Measurements from ENCODE around the gene HMX1. TPM values are rescaled to one million over a fixed set of nuclear protein-coding genes. Genes with fewer than 3 reads are reported as not detected.

Gene HMX1
- total RNA-seq, 4 donors from 2014 or later = 0.19 TPM; not detected in 3

DNA sequence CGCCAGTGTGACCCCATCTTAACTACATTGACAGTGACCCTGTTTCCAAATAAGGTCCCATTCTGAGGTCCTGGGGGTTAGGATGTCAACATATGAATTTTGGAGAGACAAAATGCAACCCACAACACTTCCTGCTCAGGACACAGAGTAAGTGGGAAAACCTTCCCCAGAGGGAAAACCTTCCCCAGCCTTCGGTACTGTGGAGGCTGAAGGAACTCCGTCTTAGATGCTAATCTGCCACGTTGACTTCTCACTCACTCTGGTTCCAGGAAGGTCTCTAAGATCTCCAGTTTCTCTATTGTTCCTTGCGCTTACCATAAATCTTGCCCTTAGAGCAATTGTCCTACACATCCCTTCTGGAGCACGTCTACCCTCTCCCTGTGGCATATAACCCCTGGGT lies 29.7 kb upstream of the HMX1 start:
- 88 to 92% methylated on average over 5 of the region's 6 CpGs for WGBS, 2 donors
- Histone ChIP-seq H3K4me1 (peaks cover 0 to 16% (median 6%) of the 10 kb centered on the region in 3 donors), H3K27ac (no peak overlapping the region), H3K9me3 (peaks cover 0 to 30% (median 19%) of the 10 kb centered on the region in 3 donors), H3K27me3 (peaks cover 0 to 79% (median 0%) of the 10 kb centered on the region in 4 donors), H3K36me3 (no peaks in the 10 kb centered on the region), H3K4me3 (no peak overlapping the region)
- TF ChIP-seq, protein P1, sequence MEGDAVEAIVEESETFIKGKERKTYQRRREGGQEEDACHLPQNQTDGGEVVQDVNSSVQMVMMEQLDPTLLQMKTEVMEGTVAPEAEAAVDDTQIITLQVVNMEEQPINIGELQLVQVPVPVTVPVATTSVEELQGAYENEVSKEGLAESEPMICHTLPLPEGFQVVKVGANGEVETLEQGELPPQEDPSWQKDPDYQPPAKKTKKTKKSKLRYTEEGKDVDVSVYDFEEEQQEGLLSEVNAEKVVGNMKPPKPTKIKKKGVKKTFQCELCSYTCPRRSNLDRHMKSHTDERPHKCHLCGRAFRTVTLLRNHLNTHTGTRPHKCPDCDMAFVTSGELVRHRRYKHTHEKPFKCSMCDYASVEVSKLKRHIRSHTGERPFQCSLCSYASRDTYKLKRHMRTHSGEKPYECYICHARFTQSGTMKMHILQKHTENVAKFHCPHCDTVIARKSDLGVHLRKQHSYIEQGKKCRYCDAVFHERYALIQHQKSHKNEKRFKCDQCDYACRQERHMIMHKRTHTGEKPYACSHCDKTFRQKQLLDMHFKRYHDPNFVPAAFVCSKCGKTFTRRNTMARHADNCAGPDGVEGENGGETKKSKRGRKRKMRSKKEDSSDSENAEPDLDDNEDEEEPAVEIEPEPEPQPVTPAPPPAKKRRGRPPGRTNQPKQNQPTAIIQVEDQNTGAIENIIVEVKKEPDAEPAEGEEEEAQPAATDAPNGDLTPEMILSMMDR (IDR thresholded peaks at IDR 0.05) = no peak
- intact Hi-C loops (cut with DNase I) = no loop called here
- no peak for DNase-seq

DNA sequence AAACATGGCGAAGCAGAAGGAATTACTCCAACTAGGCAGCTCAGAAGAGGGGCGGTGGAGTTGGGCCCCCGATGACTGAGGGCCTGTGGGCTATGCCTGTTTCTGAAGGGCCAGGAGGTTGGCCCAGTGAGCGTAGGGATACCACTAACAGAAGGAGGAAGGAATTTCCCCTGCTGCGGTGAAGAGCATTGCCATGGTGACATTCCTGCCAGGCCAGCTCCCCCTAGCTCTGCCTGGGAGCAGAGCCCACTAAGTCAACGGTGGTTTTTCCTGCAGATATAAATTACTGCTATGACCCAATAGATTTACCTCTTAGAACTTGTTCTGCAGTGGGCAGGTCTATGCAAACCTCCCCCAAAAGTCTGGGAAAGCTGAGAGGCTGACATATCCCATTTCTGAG lies 28.9 kb upstream of the HMX1 start:
- peaks cover 0 to 79% (median 0%) of the 10 kb centered on the region in 4 donors for H3K27me3 ChIP-seq
- H3K4me3 ChIP-seq = no peak overlapping the region
- no peaks in the 10 kb centered on the region for H3K36me3 ChIP-seq
- 89 to 97% methylated on average over 5 to 6 of the region's 6 CpGs for WGBS, 2 donors
- H3K4me1 ChIP-seq = peaks cover 0 to 16% (median 6%) of the 10 kb centered on the region in 3 donors
- no peak for TF ChIP-seq POLR2A (IDR thresholded peaks at IDR 0.05)
- TF ChIP-seq, protein P1 (IDR thresholded peaks at IDR 0.05) = no peak
- no peak for DNase-seq
- intact Hi-C loops (cut with DNase I) = no loop called here
- peaks cover 0 to 30% (median 19%) of the 10 kb centered on the region in 3 donors for H3K9me3 ChIP-seq
- no peak overlapping the region for H3K27ac ChIP-seq

DNA sequence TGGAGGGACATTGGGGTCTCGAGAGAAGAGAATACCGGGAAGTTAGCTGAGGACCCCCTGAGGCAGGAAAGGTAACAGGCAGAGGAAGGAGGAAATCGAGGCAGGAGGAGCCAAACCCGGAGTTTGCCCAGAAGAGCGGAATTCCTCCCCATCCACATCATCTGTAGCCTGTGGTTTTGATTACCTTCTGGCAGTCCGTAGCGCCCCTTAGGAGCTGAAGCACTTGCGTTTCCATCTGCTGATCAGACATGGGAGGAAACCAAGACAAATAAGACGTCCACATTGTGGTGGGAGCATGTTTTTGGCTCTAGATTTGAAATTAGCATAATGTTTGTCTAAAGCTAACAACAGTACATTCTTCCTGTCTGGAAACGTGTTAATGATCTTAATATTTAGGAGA lies 26.8 kb upstream of the HMX1 start:
- H3K36me3 ChIP-seq = no peaks in the 10 kb centered on the region
- peaks cover 0 to 30% (median 19%) of the 10 kb centered on the region in 3 donors for H3K9me3 ChIP-seq
- intact Hi-C loops (cut with DNase I) = no loop called here
- TF ChIP-seq POLR2A (IDR thresholded peaks at IDR 0.05) = no peak
- TF ChIP-seq, protein P1 (IDR thresholded peaks at IDR 0.05) = no peak
- 40 to 42% methylated on average over 10 of the region's 10 CpGs for WGBS, 2 donors
- peaks cover 5 to 79% (median 10%) of the 10 kb centered on the region in 4 donors for H3K27me3 ChIP-seq
- H3K4me3 ChIP-seq = no peak overlapping the region
- no peak overlapping the region for H3K27ac ChIP-seq
- no peak for DNase-seq
- peaks cover 6 to 28% (median 9%) of the 10 kb centered on the region in 3 donors for H3K4me1 ChIP-seq

DNA sequence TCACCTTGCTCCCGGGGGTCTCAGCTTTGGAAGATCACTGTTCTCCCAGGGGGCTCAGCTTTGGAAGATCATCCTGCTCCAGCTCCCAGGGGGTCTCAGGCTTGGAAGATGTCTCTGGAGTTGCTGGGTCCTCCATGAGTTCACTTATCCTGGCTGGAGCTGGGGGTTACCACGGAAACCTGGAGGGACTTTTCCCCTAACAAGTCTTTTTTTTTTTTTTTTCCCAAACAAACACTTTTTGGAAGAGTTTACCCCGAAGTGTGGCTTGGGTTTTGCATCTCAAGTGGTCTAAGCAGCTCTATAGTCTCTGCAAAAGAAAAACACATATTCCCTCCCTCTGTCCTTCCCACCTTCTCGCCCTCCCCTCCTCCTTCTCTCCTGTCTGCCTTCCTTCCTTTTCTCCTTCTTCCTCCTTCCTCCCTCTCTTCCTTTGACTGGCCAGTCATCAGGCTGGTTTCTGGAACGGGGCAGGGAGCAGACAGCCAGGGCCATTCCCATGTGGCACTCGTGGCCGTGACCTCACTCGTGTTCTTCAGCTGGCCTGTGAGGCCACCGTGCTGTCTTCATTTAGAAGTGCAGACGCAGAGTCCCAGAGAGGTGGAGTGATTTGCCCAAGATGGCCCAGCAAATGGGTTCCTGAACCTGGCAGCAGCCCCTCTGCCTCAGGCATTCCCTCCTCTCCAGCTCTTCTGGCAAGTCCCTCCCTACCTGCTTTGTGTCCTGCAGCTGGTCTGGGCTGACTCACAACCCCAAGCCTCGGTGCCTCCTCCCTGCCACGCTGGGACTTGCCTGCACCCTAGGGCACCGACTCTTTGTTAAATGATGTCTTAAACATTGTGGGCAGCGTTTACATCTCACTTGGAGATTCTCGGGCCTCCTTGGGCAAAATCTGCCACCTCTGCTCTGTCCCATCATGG lies 25.9 kb upstream of the HMX1 start:
- peaks cover 0 to 30% (median 19%) of the 10 kb centered on the region in 3 donors for H3K9me3 ChIP-seq
- WGBS, 2 donors = 33 to 34% methylated on average over 12 to 15 of the region's 15 CpGs
- no peak for TF ChIP-seq POLR2A (IDR thresholded peaks at IDR 0.05)
- TF ChIP-seq, protein P1 (IDR thresholded peaks at IDR 0.05) = no peak
- peaks cover 6 to 38% (median 18%) of the 10 kb centered on the region in 3 donors for H3K4me1 ChIP-seq
- peaks cover 9 to 85% (median 17%) of the 10 kb centered on the region in 4 donors for H3K27me3 ChIP-seq
- no peak overlapping the region for H3K27ac ChIP-seq
- intact Hi-C loops (cut with DNase I) = no loop called here
- H3K4me3 ChIP-seq = no peak overlapping the region
- no peaks in the 10 kb centered on the region for H3K36me3 ChIP-seq
- DNase-seq = no peak

DNA sequence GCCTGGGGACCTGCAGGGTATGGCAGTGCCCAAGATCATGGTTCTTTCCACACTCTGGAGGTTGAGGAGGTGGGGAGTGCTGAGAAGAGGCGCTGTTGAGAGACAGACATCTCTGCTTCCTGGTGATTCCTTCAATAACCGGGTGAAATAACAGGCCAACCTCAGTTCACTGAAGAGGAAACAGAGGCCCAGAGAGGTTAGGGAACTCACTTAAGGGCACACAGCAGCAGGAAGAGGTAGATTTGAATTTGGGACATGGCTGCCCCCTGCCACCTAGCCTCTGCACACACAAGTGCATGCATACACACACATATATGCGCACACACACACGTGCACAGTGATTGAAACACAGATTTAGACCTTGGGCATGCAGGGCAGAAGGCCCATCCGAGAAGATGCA lies 24.9 kb upstream of the HMX1 start:
- Histone ChIP-seq H3K27me3 (peaks cover 13 to 95% (median 21%) of the 10 kb centered on the region in 4 donors), H3K4me1 (peaks cover 6 to 46% (median 19%) of the 10 kb centered on the region in 3 donors), H3K9me3 (peaks cover 0 to 20% (median 12%) of the 10 kb centered on the region in 3 donors), H3K27ac (no peak overlapping the region), H3K4me3 (no peak overlapping the region), H3K36me3 (no peaks in the 10 kb centered on the region)
- intact Hi-C loops (cut with DNase I) = no loop called here
- DNase-seq = no peak
- TF ChIP-seq, protein P1 (IDR thresholded peaks at IDR 0.05) = no peak
- TF ChIP-seq POLR2A (IDR thresholded peaks at IDR 0.05) = no peak
- 72% methylated on average over 3 to 4 of the region's 5 CpGs for WGBS, 2 donors
